PC-9 (cell line): ENCODE measurements around the gene RGS6. TPM values are rescaled to one million over a fixed set of nuclear protein-coding genes. Genes with fewer than 3 reads are reported as not detected.

Experiments used
- BruUV-seq: library from RNA; stranded (reverse); fragments of 400-500 nt; replicated peaks from 2 replicates; lab custom pipeline; 2021; lab: Mats Ljungman, UMichigan
- CTCF ChIA-PET: fragments of 300-600 bp; sonication (Branson Sonifier 250); formaldehyde crosslinking; loops from one replicate; lab custom pipeline; 2022; ENCODE audit warnings: antibody characterized with exemption; lab: Charles Lee
- POLR2A ChIA-PET: fragments of 300-600 bp; sonication (Branson Sonifier 250); formaldehyde crosslinking; loops from one replicate; lab custom pipeline; 2022; ENCODE audit warnings: antibody characterized with exemption; ENCODE audit not compliant: unreplicated experiment; lab: Charles Lee
- DNase-seq, 2 experiments: peaks; one replicate each; pipeline versions ENCODE4 v3.0.0 to v3.0.0-alpha.2; 2015 to 2022; ENCODE audit warnings: mixed read lengths in 1 of 2
- H2AFZ ChIP-seq: fragments of 200-600 bp; sonication (generic); 2 replicates; pipeline ENCODE4 v1.8.1; 2017; ENCODE audit warnings: antibody characterized with exemption
- H3F3A ChIP-seq: fragments of 200-600 bp; sonication (generic); 2 replicates; pipeline ENCODE4 v1.8.1; 2017; ENCODE audit warnings: antibody characterized with exemption, mild to moderate bottlenecking, low read depth; ENCODE audit not compliant: insufficient read depth
- H3K27ac ChIP-seq: fragments of 200-600 bp; sonication (generic); 2 replicates; pipeline ENCODE4 v1.6.1; 2016; ENCODE audit warnings: mixed run types
- H3K27me3 ChIP-seq: fragments of 200-600 bp; sonication (generic); 2 replicates; pipeline ENCODE4 v1.6.1; 2016; ENCODE audit warnings: low read depth, mixed run types; ENCODE audit not compliant: insufficient read depth
- H3K36me3 ChIP-seq: fragments of 200-600 bp; sonication (generic); 2 replicates; pipeline ENCODE4 v1.6.1; 2016; ENCODE audit warnings: low read depth, mixed run types
- H3K4me1 ChIP-seq: fragments of 200-600 bp; sonication (generic); replicated peaks from 2 replicates; pipeline ENCODE4 v1.6.1; 2016; ENCODE audit warnings: mixed run types; ENCODE audit not compliant: insufficient read depth
- H3K4me2 ChIP-seq: fragments of 200-600 bp; sonication (generic); 2 replicates; pipeline ENCODE4 v1.6.1; 2017; ENCODE audit warnings: mixed run types
- H3K4me3 ChIP-seq: fragments of 200-600 bp; sonication (generic); 2 replicates; pipeline ENCODE4 v1.6.1; 2016; ENCODE audit warnings: mixed run types
- H3K79me2 ChIP-seq: fragments of 200-600 bp; sonication (generic); 2 replicates; pipeline ENCODE4 v1.6.1; 2017; ENCODE audit warnings: low read depth, mixed run types
- H3K9me2 ChIP-seq: fragments of 200-600 bp; sonication (generic); 2 replicates; pipeline ENCODE4 v1.8.1; 2017; ENCODE audit warnings: mild to moderate bottlenecking; ENCODE audit not compliant: insufficient read depth
- H3K9me3 ChIP-seq: fragments of 200-600 bp; sonication (generic); 2 replicates; pipeline ENCODE4 v1.8.1; 2016; ENCODE audit warnings: low read depth; ENCODE audit not compliant: insufficient read depth
- H4K20me1 ChIP-seq: fragments of 200-600 bp; sonication (generic); 2 replicates; pipeline ENCODE4 v1.8.1; 2017; ENCODE audit not compliant: insufficient read depth
- EZH2 ChIP-seq: fragments of 200-600 bp; sonication (generic); IDR thresholded peaks from 2 replicates; pipeline ENCODE4 v1.8.0; 2017; ENCODE audit warnings: antibody characterized with exemption, low read depth
- intact Hi-C: fragments of 100-400 bp; cut with micrococcal nuclease; formaldehyde crosslinking; loops from one replicate; pipeline ENCODE4 v1.10.0; 2022; ENCODE audit not compliant: unreplicated experiment
- total RNA-seq: library from RNA; stranded (reverse); gene quantifications from 2 replicates; pipeline ENCODE4 v1.2.3, GENCODE V29; 2021
- TF ChIP-seq, protein P1 (sequence below): fragments of 200-600 bp; sonication (generic); conservative IDR thresholded peaks from 2 replicates; pipeline ENCODE4 v1.6.1; 2017; ENCODE audit warnings: mixed run types, antibody characterized with exemption, mild to moderate bottlenecking, moderate library complexity

Gene RGS6
- total RNA-seq, 1 experiment from 2014 or later: not detected

DNA sequence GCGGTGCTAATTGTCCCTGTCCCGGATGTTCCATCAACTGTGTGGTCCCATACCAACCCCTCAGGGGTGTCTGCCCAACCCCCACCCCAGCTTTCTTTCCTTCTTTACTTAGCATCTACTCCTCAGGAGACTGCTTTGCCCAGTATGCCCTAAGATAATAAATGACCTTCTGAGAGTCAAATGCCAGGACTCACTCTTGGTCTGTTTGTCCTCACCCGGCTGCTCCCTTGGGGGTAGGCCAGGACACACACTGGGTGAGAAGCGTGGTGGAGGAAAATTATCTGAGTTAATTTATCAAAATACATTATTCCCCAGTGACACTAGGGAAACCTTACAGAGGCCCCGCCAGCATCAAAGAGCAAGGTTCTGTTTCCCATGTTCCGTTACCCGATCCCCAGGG is 457.0 kb downstream of the RGS6 start:
- CTCF ChIA-PET: no interaction called here
- TF ChIP-seq, protein P1, sequence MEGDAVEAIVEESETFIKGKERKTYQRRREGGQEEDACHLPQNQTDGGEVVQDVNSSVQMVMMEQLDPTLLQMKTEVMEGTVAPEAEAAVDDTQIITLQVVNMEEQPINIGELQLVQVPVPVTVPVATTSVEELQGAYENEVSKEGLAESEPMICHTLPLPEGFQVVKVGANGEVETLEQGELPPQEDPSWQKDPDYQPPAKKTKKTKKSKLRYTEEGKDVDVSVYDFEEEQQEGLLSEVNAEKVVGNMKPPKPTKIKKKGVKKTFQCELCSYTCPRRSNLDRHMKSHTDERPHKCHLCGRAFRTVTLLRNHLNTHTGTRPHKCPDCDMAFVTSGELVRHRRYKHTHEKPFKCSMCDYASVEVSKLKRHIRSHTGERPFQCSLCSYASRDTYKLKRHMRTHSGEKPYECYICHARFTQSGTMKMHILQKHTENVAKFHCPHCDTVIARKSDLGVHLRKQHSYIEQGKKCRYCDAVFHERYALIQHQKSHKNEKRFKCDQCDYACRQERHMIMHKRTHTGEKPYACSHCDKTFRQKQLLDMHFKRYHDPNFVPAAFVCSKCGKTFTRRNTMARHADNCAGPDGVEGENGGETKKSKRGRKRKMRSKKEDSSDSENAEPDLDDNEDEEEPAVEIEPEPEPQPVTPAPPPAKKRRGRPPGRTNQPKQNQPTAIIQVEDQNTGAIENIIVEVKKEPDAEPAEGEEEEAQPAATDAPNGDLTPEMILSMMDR: no peak
- TF ChIP-seq EZH2: no peak
- no TSS peak for BruUV-seq

DNA sequence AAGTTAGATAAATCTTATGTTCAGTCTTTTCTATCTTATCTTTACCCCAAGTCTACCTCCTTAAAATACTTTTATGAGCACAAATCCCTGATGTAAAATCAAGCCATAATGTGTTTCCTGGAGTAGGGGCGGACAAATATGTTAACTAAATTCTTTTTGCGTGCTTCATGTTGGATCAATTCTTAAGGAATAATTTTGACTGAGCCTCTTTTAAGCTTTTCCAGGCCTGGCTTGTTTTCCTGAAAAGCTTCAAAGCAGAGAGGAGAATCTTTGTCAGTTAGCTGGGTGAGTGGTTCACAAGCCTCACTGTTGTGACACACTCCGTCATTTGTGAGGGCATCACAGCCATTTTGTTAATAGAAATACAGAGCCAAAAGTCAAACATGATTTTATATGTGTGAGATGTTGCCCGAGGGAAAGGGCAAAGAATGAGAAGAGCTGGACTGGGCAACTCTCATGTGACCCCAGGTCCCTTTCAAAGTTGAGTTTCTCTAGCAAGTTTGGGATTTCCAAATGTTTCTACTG is 468.9 kb downstream of the RGS6 start:
- TF ChIP-seq, protein P1: no peak
- no peak for TF ChIP-seq EZH2
- ChIA-PET POLR2A (no interaction called here), CTCF (no interaction called here)
- Histone ChIP-seq H3K4me2 (no peak overlapping the region), H3K27me3 (0 out of 2 replicates have a peak, but pooled peaks cover 11% of the 10 kb centered on the region), H4K20me1 (no peaks in the 10 kb centered on the region), H3K79me2 (no peaks in the 10 kb centered on the region), H3K4me1 (no peaks in the 10 kb centered on the region), H3K9me3 (no peaks in the 10 kb centered on the region), H3K4me3 (no peak overlapping the region), H2AFZ (no peak overlapping the region), H3F3A (no peaks in the 10 kb centered on the region), H3K27ac (no peak overlapping the region), H3K36me3 (no peaks in the 10 kb centered on the region), H3K9me2 (no peaks in the 10 kb centered on the region)
- DNase-seq: no peak
- no TSS peak for BruUV-seq
- intact Hi-C loops: no loop called here

More for the DNA sequence above, 457.0 kb downstream of the RGS6 start:
- no peak overlapping the region for H2AFZ ChIP-seq
- no peaks in the 10 kb centered on the region for H3K9me3 ChIP-seq
- no peaks in the 10 kb centered on the region for H3K9me2 ChIP-seq
- H3K79me2 ChIP-seq: no peaks in the 10 kb centered on the region
- POLR2A ChIA-PET: no interaction called here
- H3K36me3 ChIP-seq: no peaks in the 10 kb centered on the region
- H3K27ac ChIP-seq: no peak overlapping the region
- intact Hi-C loops: no loop called here
- no peak for DNase-seq
- no peaks in the 10 kb centered on the region for H3F3A ChIP-seq
- no peak overlapping the region for H3K4me3 ChIP-seq
- no peaks in the 10 kb centered on the region for H3K4me1 ChIP-seq
- no peaks in the 10 kb centered on the region for H4K20me1 ChIP-seq
- no peak overlapping the region for H3K4me2 ChIP-seq
- H3K27me3 ChIP-seq: peaks cover 26% of the 10 kb centered on the region

DNA sequence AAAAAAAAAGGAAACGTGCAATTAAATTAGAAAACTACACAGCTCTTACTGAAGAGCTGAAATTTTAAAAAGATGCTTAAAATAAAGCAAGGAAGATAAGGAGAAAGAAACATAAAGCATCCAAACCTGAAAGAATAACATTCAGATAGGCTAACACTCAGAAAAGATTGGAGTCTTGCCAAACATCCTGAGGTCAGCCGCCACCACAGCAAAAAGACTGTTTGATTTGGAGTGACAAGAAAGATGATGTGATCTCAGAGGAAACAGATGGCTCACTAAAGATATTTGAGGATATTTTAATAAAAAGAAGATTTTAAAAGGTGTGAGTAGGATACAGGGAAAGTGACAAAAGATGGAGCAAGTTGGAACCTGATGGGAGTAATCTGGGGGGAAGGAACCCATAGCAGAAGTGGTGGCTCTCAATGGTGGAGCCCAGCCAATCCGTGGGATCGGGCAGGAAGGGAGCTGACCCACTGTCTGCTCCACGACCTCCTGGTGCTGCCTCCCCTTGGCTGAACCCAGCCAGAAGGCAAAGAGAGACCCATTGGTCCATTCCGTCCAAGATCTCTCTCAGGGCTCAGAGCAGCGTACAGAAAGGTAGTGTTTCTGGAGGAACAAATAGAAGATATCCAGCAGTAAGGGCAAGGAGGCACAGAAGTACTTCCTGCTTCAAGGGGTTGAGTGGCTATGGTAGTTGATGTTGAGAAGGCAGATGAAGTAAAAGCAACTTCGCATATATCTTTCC is 469.6 kb downstream of the RGS6 start:
- H2AFZ ChIP-seq: no peak overlapping the region
- intact Hi-C loops: no loop called here
- ChIA-PET CTCF (no interaction called here), POLR2A (no interaction called here)
- H3K79me2 ChIP-seq: no peaks in the 10 kb centered on the region
- no peaks in the 10 kb centered on the region for H3K4me1 ChIP-seq
- peaks cover 14% of the 10 kb centered on the region; the same call in 1 of the 2 replicates for H3K27me3 ChIP-seq
- no peak overlapping the region for H3K27ac ChIP-seq
- no TSS peak for BruUV-seq
- no peaks in the 10 kb centered on the region for H3F3A ChIP-seq
- H3K9me2 ChIP-seq: no peaks in the 10 kb centered on the region
- no peaks in the 10 kb centered on the region for H3K9me3 ChIP-seq
- H4K20me1 ChIP-seq: no peaks in the 10 kb centered on the region
- no peak for DNase-seq
- no peaks in the 10 kb centered on the region for H3K36me3 ChIP-seq
- no peak overlapping the region for H3K4me2 ChIP-seq
- H3K4me3 ChIP-seq: no peak overlapping the region
- TF ChIP-seq, protein P1: no peak
- TF ChIP-seq EZH2: no peak
